ENCODE measurements around the gene HBA2. TPM values are rescaled to one million over a fixed set of nuclear protein-coding genes. Genes with fewer than 3 reads are reported as not detected.
"Not testable (repeated sequence)": the region's sequence is repeated elsewhere in the genome, so short reads cannot be mapped to it uniquely, and the experiment has no call there.

Gene HBA2
- total RNA-seq, 4 donors from 2014 or later: 52.8 to 638 (median 317) TPM

DNA sequence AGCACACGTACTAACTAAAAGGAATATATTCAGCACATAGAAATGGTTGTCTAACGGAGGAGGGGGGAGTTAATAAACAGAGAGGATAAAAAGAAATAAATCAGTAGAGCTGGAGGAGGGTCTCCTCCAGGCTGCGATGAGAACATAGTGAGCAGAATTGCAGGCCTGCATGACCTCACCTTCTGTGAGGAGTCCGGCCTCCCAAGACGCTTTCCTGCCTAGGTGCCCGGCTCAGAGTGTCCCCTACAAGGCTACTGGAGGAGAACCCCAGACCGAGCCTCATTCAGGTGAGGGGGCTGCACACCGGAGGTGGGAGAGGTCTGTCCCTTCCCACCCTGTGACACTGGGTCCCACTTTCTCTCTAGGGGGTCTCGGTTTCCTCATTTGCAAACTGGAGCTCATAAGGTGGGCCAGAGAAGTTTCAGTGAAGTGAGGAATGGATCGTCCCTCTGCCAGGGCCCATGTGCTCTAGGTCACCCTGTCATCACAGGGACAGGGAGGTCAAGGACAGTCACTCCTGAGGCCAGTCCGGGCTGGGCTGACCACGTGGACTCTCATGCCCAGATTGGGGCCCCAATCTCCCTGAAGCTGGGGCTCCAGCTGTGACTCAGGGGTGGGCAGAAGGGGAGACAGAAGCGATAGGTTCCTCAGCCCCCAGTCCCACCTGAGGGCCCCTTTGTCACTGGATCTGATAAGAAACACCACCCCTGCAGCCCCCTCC, 10.2 kb upstream of the HBA2 start:
- H3K36me3 ChIP-seq: no peaks in the 10 kb centered on the region
- TF ChIP-seq CTCF (IDR thresholded peaks at IDR 0.05) (no peak), POLR2A (IDR thresholded peaks at IDR 0.05) (no peak)
- H3K27me3 ChIP-seq: peaks cover 18 to 25% of the 10 kb centered on the region in 2 donors
- intact Hi-C loops (cut with DNase I; ENCODE audit: low total_unique reads): no loop called here
- H3K9me3 ChIP-seq: no peaks in the 10 kb centered on the region
- H3K4me1 ChIP-seq: peaks cover 0 to 17% of the 10 kb centered on the region in 2 donors
- H3K4me3 ChIP-seq: no peak overlapping the region
- DNase-seq: no peak
- no peak overlapping the region for H3K27ac ChIP-seq

- Histone ChIP-seq H3K4me1 (peaks cover 0 to 17% of the 10 kb centered on the region in 2 donors), H3K27me3 (peaks cover 22 to 32% of the 10 kb centered on the region in 2 donors)
- DNase-seq; H3K27ac ChIP-seq; H3K9me3 ChIP-seq; H3K36me3 ChIP-seq; intact Hi-C loops (cut with DNase I; ENCODE audit: low total_unique reads); H3K4me3 ChIP-seq: not testable (repeated sequence)
Measured at GRCh38 chr16:163139-163538, 9.5 kb upstream of the HBA2 start.

GRCh38 chr16:163696-164095, 9.0 kb upstream of the HBA2 start:
- intact Hi-C loops (cut with DNase I; ENCODE audit: low total_unique reads); H3K27ac ChIP-seq; H3K4me3 ChIP-seq; H3K9me3 ChIP-seq; DNase-seq; H3K36me3 ChIP-seq: not testable (repeated sequence)
- Histone ChIP-seq H3K27me3 (peaks cover 24 to 38% of the 10 kb centered on the region in 2 donors), H3K4me1 (peaks cover 0 to 17% of the 10 kb centered on the region in 2 donors)

GRCh38 chr16:164134-164823, 8.4 kb upstream of the HBA2 start:
- Histone ChIP-seq H3K27me3 (peaks cover 25 to 44% of the 10 kb centered on the region in 2 donors), H3K4me1 (peaks cover 0 to 17% of the 10 kb centered on the region in 2 donors)
- H3K36me3 ChIP-seq; H3K4me3 ChIP-seq; H3K9me3 ChIP-seq; H3K27ac ChIP-seq; DNase-seq; intact Hi-C loops (cut with DNase I; ENCODE audit: low total_unique reads): not testable (repeated sequence)

GRCh38 chr16:164827-165538, 7.7 kb upstream of the HBA2 start:
- no peak for TF ChIP-seq CTCF (IDR thresholded peaks at IDR 0.05)
- TF ChIP-seq POLR2A (IDR thresholded peaks at IDR 0.05): no peak
- H3K4me1 ChIP-seq: peaks cover 0 to 17% of the 10 kb centered on the region in 2 donors
- no peaks in the 10 kb centered on the region for H3K36me3 ChIP-seq
- intact Hi-C loops (cut with DNase I; ENCODE audit: low total_unique reads): no loop called here
- H3K27me3 ChIP-seq: peaks cover 25 to 44% of the 10 kb centered on the region in 2 donors
- no peaks in the 10 kb centered on the region for H3K9me3 ChIP-seq
- no peak overlapping the region for H3K27ac ChIP-seq
- no peak overlapping the region for H3K4me3 ChIP-seq
- DNase-seq: no peak

- no peaks in the 10 kb centered on the region for H3K36me3 ChIP-seq
- peaks cover 0 to 17% of the 10 kb centered on the region in 2 donors for H3K4me1 ChIP-seq
- peaks cover 25 to 44% of the 10 kb centered on the region in 2 donors for H3K27me3 ChIP-seq
- H3K9me3 ChIP-seq: no peaks in the 10 kb centered on the region
- no peak within 1 kb of the TSS for H3K27ac ChIP-seq
- no peak within 1 kb of the TSS for H3K4me3 ChIP-seq
- DNase-seq: no peak
- intact Hi-C loops (cut with DNase I; ENCODE audit: low total_unique reads): no loop called here
- TF ChIP-seq CTCF (IDR thresholded peaks at IDR 0.05) (no peak), POLR2A (IDR thresholded peaks at IDR 0.05) (no peak)
Measured at GRCh38 chr16:165539-166374, 6.9 kb upstream of the HBA2 start, which contains the start of gene HBM. Gene HBM (plus strand): TSS chr16:165978. CDS start chr16:165998, 20 bp downstream.
